GM21619 (cell line): ENCODE data around the gene YAF2.
A peak's percentile ranks its signal among the peaks of the same experiment; 100 is the strongest.
"Not testable (repeated sequence)": the region's sequence is repeated elsewhere in the genome, so short reads cannot be mapped to it uniquely, and the experiment has no call there.

Source experiments
- ATAC-seq: cut with Tn5 transposase; IDR thresholded peaks from one replicate; pipeline ENCODE4 v1.9.1; 2021; ENCODE audit not compliant: unreplicated experiment

Gene YAF2

GRCh38 chr12:42255221-42255865, 17.3 kb upstream of the YAF2 start:
- ATAC-seq = no peak

GRCh38 chr12:42252645-42253044, 14.6 kb upstream of the YAF2 start:
- not testable (repeated sequence) for ATAC-seq

GRCh38 chr12:42249033-42249432, 11.0 kb upstream of the YAF2 start:
- ATAC-seq = not testable (repeated sequence)

- no peak for ATAC-seq
Measured at GRCh38 chr12:42240131-42240750, 2.2 kb upstream of the YAF2 start.

- peak; percentile 26 for ATAC-seq
Measured at GRCh38 chr12:42237853-42238239, 202 bp downstream of the YAF2 start.

GRCh38 chr12:42237052-42237852, 796 bp downstream of the YAF2 start:
- peak; percentile 80 for ATAC-seq

- ATAC-seq = no peak
Measured at GRCh38 chr12:42236017-42236416, 2.0 kb downstream of the YAF2 start.

GRCh38 chr12:42235426-42235825, 2.6 kb downstream of the YAF2 start:
- no peak for ATAC-seq

GRCh38 chr12:42234970-42235369, 3.1 kb downstream of the YAF2 start:
- no peak for ATAC-seq

- not testable (repeated sequence) for ATAC-seq
Measured at GRCh38 chr12:42227525-42227924, 10.5 kb downstream of the YAF2 start.

GRCh38 chr12:42224501-42224900, 13.5 kb downstream of the YAF2 start:
- ATAC-seq = not testable (repeated sequence)

GRCh38 chr12:42222724-42223123, 15.3 kb downstream of the YAF2 start:
- no peak for ATAC-seq

- no peak for ATAC-seq
Measured at GRCh38 chr12:42221726-42222125, 16.3 kb downstream of the YAF2 start.

GRCh38 chr12:42217656-42218055, 20.4 kb downstream of the YAF2 start:
- no peak for ATAC-seq

- no peak for ATAC-seq
Measured at GRCh38 chr12:42216737-42217136, 21.3 kb downstream of the YAF2 start.

- not testable (repeated sequence) for ATAC-seq
Measured at GRCh38 chr12:42215759-42216158, 22.3 kb downstream of the YAF2 start.

- no peak for ATAC-seq
Measured at GRCh38 chr12:42213954-42214426, 24.1 kb downstream of the YAF2 start.

- no peak for ATAC-seq
Measured at GRCh38 chr12:42213023-42213422, 25.0 kb downstream of the YAF2 start.

- ATAC-seq = no peak
Measured at GRCh38 chr12:42208574-42208973, 29.5 kb downstream of the YAF2 start.

- no peak for ATAC-seq
Measured at GRCh38 chr12:42204819-42205218, 33.2 kb downstream of the YAF2 start.

GRCh38 chr12:42204362-42204761, 33.7 kb downstream of the YAF2 start:
- no peak for ATAC-seq

GRCh38 chr12:42201063-42201462, 37.0 kb downstream of the YAF2 start:
- ATAC-seq = no peak
